ENCODE measurements around the gene RIPPLY3. TPM values are rescaled to one million over a fixed set of nuclear protein-coding genes. Genes with fewer than 3 reads are reported as not detected.

The RIPPLY3 gene
- polyA plus RNA-seq, 4 donors: 0.14 to 2.8 (median 2.3) TPM

GRCh38 chr21:37055271-37055855 is 48.9 kb downstream of the RIPPLY3 start:
- no peak for DNase-seq (ENCODE audit: low read depth in 4 of 4, low spot score in 3 of 4)

GRCh38 chr21:37057614-37058013 is 51.1 kb downstream of the RIPPLY3 start:
- DNase-seq (ENCODE audit: low read depth in 4 of 4, low spot score in 3 of 4): no peak

GRCh38 chr21:37058261-37058660 is 51.8 kb downstream of the RIPPLY3 start:
- no peak for DNase-seq (ENCODE audit: low read depth in 4 of 4, low spot score in 3 of 4)

- no peak for DNase-seq (ENCODE audit: low read depth in 4 of 4, low spot score in 3 of 4)
Measured at GRCh38 chr21:37059181-37059580, 52.7 kb downstream of the RIPPLY3 start.

- peak; percentile 35 to 61 (median 50) for DNase-seq (ENCODE audit: low read depth in 4 of 4, low spot score in 3 of 4)
Measured at GRCh38 chr21:37060296-37060695, 53.8 kb downstream of the RIPPLY3 start.

- no peak for DNase-seq (ENCODE audit: low read depth in 4 of 4, low spot score in 3 of 4)
Measured at GRCh38 chr21:37061926-37062592, 55.6 kb downstream of the RIPPLY3 start.

- DNase-seq (ENCODE audit: low read depth in 4 of 4, low spot score in 3 of 4): no peak
Measured at GRCh38 chr21:37062593-37062935, 56.1 kb downstream of the RIPPLY3 start.

- DNase-seq (ENCODE audit: low read depth in 4 of 4, low spot score in 3 of 4): no peak
Measured at GRCh38 chr21:37063433-37063832, 56.9 kb downstream of the RIPPLY3 start.

- DNase-seq (ENCODE audit: low read depth in 4 of 4, low spot score in 3 of 4): no peak
Measured at GRCh38 chr21:37064841-37065240, 58.3 kb downstream of the RIPPLY3 start.

GRCh38 chr21:37065561-37066177 is 59.2 kb downstream of the RIPPLY3 start:
- DNase-seq (ENCODE audit: low read depth in 4 of 4, low spot score in 3 of 4): no peak

Other genes starting within 250 kb of the RIPPLY3 start
- gene HLCS, start 40.0 kb upstream of the RIPPLY3 start, polyA plus RNA-seq (ENCODE audit: insufficient read length in 4 of 4): 10 to 100 TPM in 3 of 4 donors, 1 to 10 TPM in 1; 8.9 to 18.6 (median 16.2) TPM
- 10 to 100 TPM; 24.1 to 41.6 (median 34.2) TPM for gene PIGP, start 66.4 kb downstream of the RIPPLY3 start, polyA plus RNA-seq (ENCODE audit: insufficient read length in 4 of 4)
- 100 to 1,000 TPM; 145 to 212 (median 189) TPM for gene TTC3, start 66.6 kb downstream of the RIPPLY3 start, polyA plus RNA-seq (ENCODE audit: insufficient read length in 4 of 4)